Astrocyte (in vitro differentiated cells and primary cell): ENCODE data around the gene SRP9. TPM values are rescaled to one million over a fixed set of nuclear protein-coding genes. Genes with fewer than 3 reads are reported as not detected.

Source experiments
- DNase-seq: peaks from one replicate; pipeline ENCODE4 v3.0.0-alpha.2; 2010; ENCODE audit warnings: low read depth
- FAIRE-seq: peaks from 2 replicates; lab custom pipeline; 2011; peaks lifted over from hg19 to GRCh38; lab: Jason Lieb, UNC
- H2AFZ ChIP-seq: 2 replicates; pipeline ENCODE4 v1.6.0; 2012; ENCODE audit warnings: low read depth, low read length, inconsistent platforms
- H3K27ac ChIP-seq: 2 replicates; pipeline ENCODE4 v1.5.1; 2011; ENCODE audit warnings: low read depth, low read length, inconsistent platforms
- H3K27me3 ChIP-seq: 2 replicates; pipeline ENCODE4 v1.6.0; 2011; ENCODE audit warnings: low read length, inconsistent platforms; ENCODE audit not compliant: insufficient read depth
- H3K36me3 ChIP-seq: 2 replicates; pipeline ENCODE4 v1.5.1; 2011; ENCODE audit warnings: low read length, inconsistent platforms; ENCODE audit not compliant: insufficient read depth
- H3K4me1 ChIP-seq: 2 replicates; pipeline ENCODE4 v1.5.1; 2011; ENCODE audit warnings: low read length, inconsistent platforms; ENCODE audit not compliant: insufficient read depth
- H3K4me2 ChIP-seq: 2 replicates; pipeline ENCODE4 v1.6.0; 2012; ENCODE audit warnings: low read length, inconsistent platforms
- H3K4me3 ChIP-seq: 2 replicates; pipeline ENCODE4 v1.5.1; 2011; ENCODE audit warnings: low read depth, mild to moderate bottlenecking, low read length, inconsistent platforms; ENCODE audit not compliant: insufficient read depth
- H3K79me2 ChIP-seq: 2 replicates; pipeline ENCODE4 v1.6.0; 2012; ENCODE audit warnings: mild to moderate bottlenecking, low read length, inconsistent platforms; ENCODE audit not compliant: insufficient read depth
- H3K9ac ChIP-seq: 2 replicates; pipeline ENCODE4 v1.6.0; 2012; ENCODE audit warnings: mild to moderate bottlenecking, low read length, inconsistent platforms
- H3K9me3 ChIP-seq: 2 replicates; pipeline ENCODE4 v1.5.1; 2012; ENCODE audit warnings: low read depth, mild to moderate bottlenecking, low read length, inconsistent platforms; ENCODE audit not compliant: insufficient read depth
- H4K20me1 ChIP-seq: 2 replicates; pipeline ENCODE4 v1.6.0; 2012; ENCODE audit warnings: low read length, inconsistent platforms; ENCODE audit not compliant: insufficient read depth
- H3K27ac Mint-ChIP-seq: one replicate; pipeline ENCODE4 v1.8.0; 2021; ENCODE audit warnings: mild to moderate bottlenecking, mixed read lengths; ENCODE audit not compliant: unreplicated experiment
- H3K27me3 Mint-ChIP-seq: one replicate; pipeline ENCODE4 v1.8.0; 2021; ENCODE audit warnings: low read depth, mixed read lengths; ENCODE audit not compliant: unreplicated experiment
- H3K36me3 Mint-ChIP-seq: one replicate; pipeline ENCODE4 v1.8.0; 2021; ENCODE audit warnings: low read depth, mixed read lengths; ENCODE audit not compliant: unreplicated experiment
- H3K4me1 Mint-ChIP-seq: one replicate; pipeline ENCODE4 v1.8.0; 2021; ENCODE audit warnings: low read depth, mixed read lengths; ENCODE audit not compliant: unreplicated experiment
- H3K4me3 Mint-ChIP-seq: one replicate; pipeline ENCODE4 v1.8.0; 2021; ENCODE audit warnings: mild to moderate bottlenecking, moderate library complexity, mixed read lengths; ENCODE audit not compliant: unreplicated experiment
- H3K9me3 Mint-ChIP-seq: one replicate; pipeline ENCODE4 v1.8.0; 2021; ENCODE audit warnings: mild to moderate bottlenecking, mixed read lengths; ENCODE audit not compliant: unreplicated experiment
- EZH2 ChIP-seq: IDR thresholded peaks from 2 replicates; pipeline ENCODE4 v1.6.1; 2012; ENCODE audit warnings: mild to moderate bottlenecking, low read length, inconsistent platforms; ENCODE audit not compliant: insufficient read depth
- total RNA-seq: library from RNA; stranded (reverse); gene quantifications from 2 replicates; pipeline ENCODE4 v1.2.1, GENCODE V29; 2021
- TF ChIP-seq, protein P1 (sequence below): IDR thresholded peaks from 2 replicates; pipeline ENCODE4 v1.5.1; 2011; ENCODE audit warnings: low read depth, mild to moderate bottlenecking, inconsistent platforms, low read length, moderate library complexity; ENCODE audit not compliant: insufficient read depth

Gene SRP9
- total RNA-seq, 1 donor from 2014 or later = 269 TPM

DNA sequence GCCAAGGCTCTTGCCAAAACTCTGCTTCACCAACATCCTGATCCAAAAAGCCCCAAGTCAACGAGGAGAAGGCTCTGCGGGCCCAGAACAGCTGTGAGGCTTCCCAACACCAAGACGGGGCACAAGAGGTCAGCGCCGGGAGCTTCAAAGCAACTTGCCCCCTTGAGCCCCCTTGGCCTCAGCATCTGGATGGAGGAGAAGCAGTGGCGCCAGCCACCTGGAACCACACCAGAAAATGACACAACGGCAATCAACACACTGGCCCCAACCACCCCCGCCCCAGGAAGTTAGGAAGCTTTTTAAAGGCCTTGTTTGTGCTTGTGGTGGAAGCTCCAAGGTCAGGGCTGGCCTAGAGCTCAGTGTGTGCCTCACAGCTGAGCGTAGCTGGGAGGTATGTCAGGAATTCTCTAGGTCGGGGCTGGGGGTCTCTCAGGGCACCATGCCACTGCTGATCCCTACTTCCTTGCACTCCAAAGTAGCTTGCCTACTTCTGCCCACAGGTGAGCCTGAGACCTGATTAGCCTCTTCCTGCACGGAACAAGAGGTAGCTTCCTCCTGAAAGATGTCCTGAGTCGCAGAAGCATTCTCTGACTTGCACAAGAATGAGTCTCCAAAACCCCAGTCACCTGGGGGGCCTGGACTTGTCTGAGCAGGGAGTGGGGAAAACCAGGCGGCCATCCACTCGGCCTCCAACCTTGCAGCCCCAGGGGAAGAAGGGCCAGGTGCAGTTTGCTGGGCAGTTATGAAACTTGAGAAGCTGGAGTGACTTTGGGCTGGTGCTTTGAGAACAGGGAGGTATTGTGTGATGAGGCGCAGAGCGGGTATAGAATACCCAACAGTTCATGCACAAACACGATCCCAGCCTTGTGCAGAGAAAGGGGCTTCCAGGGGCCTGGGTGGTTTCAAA lies 9.7 kb upstream of the SRP9 start:
- Histone ChIP-seq H2AFZ (peak overlapping the region; percentile 4), H3K9me3 (no peaks in the 10 kb centered on the region), H3K4me2 (peak overlapping the region; percentile 72), H3K27ac (peak overlapping the region; percentile 76), H4K20me1 (no peaks in the 10 kb centered on the region), H3K36me3 (no peaks in the 10 kb centered on the region), H3K27me3 (no peaks in the 10 kb centered on the region), H3K9ac (peak overlapping the region; percentile 53), H3K79me2 (no peaks in the 10 kb centered on the region), H3K4me1 (peaks cover 51% of the 10 kb centered on the region), H3K4me3 (no peak overlapping the region)
- FAIRE-seq (no peak), DNase-seq (peak; percentile 68)
- Mint-ChIP-seq H3K4me3 (peak overlapping the region; percentile 20), H3K27ac (peak overlapping the region; percentile 93), H3K27me3 (no peaks in the 10 kb centered on the region), H3K9me3 (no peaks in the 10 kb centered on the region), H3K36me3 (no peaks in the 10 kb centered on the region), H3K4me1 (peaks cover 72% of the 10 kb centered on the region)
- TF ChIP-seq, protein P1, sequence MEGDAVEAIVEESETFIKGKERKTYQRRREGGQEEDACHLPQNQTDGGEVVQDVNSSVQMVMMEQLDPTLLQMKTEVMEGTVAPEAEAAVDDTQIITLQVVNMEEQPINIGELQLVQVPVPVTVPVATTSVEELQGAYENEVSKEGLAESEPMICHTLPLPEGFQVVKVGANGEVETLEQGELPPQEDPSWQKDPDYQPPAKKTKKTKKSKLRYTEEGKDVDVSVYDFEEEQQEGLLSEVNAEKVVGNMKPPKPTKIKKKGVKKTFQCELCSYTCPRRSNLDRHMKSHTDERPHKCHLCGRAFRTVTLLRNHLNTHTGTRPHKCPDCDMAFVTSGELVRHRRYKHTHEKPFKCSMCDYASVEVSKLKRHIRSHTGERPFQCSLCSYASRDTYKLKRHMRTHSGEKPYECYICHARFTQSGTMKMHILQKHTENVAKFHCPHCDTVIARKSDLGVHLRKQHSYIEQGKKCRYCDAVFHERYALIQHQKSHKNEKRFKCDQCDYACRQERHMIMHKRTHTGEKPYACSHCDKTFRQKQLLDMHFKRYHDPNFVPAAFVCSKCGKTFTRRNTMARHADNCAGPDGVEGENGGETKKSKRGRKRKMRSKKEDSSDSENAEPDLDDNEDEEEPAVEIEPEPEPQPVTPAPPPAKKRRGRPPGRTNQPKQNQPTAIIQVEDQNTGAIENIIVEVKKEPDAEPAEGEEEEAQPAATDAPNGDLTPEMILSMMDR = no peak
- no peak for TF ChIP-seq EZH2

DNA sequence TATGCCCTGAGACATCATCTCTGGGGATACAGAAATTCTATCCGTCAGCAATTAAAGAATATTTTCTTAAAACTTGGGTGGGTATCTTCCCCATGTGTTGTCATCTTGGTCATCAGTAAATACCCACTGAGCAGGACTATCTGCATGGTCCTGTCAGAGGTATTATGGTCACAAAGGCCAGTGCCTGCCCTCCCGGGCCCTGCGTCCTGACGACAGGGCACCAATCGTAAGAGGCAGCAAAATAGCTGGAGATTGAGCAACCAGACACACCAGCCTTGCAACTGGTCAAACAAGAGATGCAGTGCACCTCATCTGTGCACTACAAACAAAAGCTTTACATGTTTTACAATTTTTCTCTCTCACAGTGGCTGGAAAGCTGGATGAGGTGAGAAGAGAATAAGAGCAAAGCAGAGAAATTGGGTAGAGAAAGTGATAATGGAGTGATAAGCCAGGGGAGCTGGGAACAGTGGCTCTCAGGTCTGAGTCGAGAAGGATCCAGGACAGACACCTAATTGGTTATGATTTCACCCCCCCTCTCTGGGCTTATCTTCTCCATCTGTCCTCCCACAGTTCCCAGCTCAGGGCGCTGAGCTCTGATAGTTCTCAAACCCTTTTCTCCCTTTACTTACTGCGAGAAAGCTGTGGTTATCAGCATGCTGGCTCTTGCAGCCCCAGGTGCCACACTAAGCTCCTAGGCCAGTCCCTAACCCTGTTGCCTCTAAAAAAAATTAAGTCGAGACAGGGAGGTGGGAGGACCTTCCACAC lies 8.8 kb upstream of the SRP9 start:
- Histone ChIP-seq H3K9ac (no peak overlapping the region), H3K4me3 (no peak overlapping the region), H4K20me1 (no peaks in the 10 kb centered on the region), H3K9me3 (no peaks in the 10 kb centered on the region), H3K4me1 (peaks cover 45% of the 10 kb centered on the region), H3K36me3 (no peaks in the 10 kb centered on the region), H2AFZ (no peak overlapping the region), H3K27ac (no peak overlapping the region), H3K27me3 (no peaks in the 10 kb centered on the region), H3K79me2 (no peaks in the 10 kb centered on the region), H3K4me2 (no peak overlapping the region)
- Mint-ChIP-seq H3K4me3 (peak overlapping the region; percentile 72), H3K9me3 (no peaks in the 10 kb centered on the region), H3K36me3 (no peaks in the 10 kb centered on the region), H3K27ac (peak overlapping the region; percentile 79), H3K4me1 (peaks cover 75% of the 10 kb centered on the region), H3K27me3 (no peaks in the 10 kb centered on the region)
- DNase-seq = no peak
- TF ChIP-seq, protein P1 = no peak
- no peak for TF ChIP-seq EZH2
- FAIRE-seq = no peak
